ENCODE data around the gene ZNF592. TPM values are rescaled to one million over a fixed set of nuclear protein-coding genes. Genes with fewer than 3 reads are reported as not detected.
"Not testable (repeated sequence)": the region's sequence is repeated elsewhere in the genome, so short reads cannot be mapped to it uniquely, and the experiment has no call there.

The ZNF592 gene
- polyA plus RNA-seq, 1 donor from 2014 or later: 3.9 TPM

DNA sequence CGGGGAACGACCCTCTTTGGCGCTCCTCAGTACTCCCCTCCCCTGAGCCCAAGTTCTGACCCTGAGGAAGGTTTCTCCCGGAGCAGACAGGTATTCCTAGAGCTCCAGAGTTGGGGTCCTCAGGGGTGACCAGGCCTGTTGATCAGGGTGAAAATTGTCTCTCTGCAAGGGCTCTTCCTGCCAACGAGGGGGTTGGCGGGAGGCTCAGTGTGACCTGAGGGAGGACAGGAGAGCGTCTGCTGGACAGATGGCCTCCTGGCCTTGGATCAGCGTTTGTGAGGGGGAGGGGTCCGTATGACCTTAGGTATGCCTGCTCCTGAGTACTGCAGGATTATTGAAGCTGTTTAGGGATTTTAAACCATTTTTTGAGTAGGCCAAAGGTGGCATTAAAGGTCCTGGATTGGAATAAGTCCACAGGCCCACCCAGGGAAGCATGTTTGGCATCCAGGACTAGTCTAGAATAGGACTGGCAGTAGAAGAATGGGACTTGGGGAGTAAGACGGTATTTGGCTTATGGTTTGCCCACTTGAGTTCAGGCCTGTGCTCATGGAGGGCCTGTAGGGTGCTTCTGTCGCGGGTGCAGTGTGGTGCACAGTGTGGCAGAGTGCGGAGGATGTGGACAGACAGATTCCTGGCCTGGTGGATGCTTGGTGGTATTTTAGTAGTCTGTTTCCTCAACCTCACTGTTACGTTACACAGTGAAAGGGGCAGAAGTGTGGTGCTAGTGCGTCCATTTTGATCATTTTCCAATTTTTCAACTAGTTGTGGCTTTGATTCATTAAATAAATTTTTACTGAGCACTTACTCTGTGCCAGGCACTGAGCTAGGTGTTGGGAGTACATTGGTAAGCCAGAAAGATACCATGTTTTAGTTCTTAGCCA, 959 bp downstream of the ZNF592 start:
- Histone ChIP-seq H3K27me3 (ENCODE audit: insufficient read depth, low read depth, low read length) (no peaks in the 10 kb centered on the region), H3K79me2 (replicated peaks; ENCODE audit: insufficient read depth, low read length) (peaks cover 47% of the 10 kb centered on the region), H3K4me3 (ENCODE audit: low read length) (peak overlapping the region; percentile 86), H2AFZ (ENCODE audit: low read depth, low read length) (peak overlapping the region; percentile 30), H3K27ac (ENCODE audit: low read length) (peak overlapping the region; percentile 77), H3F3A (ENCODE audit: insufficient read depth, low read length, poor library complexity, severe bottlenecking) (no peaks in the 10 kb centered on the region), H3K36me3 (ENCODE audit: insufficient read depth, low read length) (no peaks in the 10 kb centered on the region), H3K4me2 (ENCODE audit: low read length) (peak overlapping the region; percentile 97), H4K20me1 (ENCODE audit: insufficient read depth) (no peaks in the 10 kb centered on the region), H3K9me3 (ENCODE audit: low read length) (no peaks in the 10 kb centered on the region), H3K9ac (ENCODE audit: low read length) (peak overlapping the region; percentile 86), H3K9me2 (ENCODE audit: insufficient read depth, low read length) (no peaks in the 10 kb centered on the region)
- no peak for TF ChIP-seq EZH2 (IDR thresholded peaks at IDR 0.05; ENCODE audit: borderline replicate concordance, insufficient read depth, low read length, poor library complexity, severe bottlenecking)
- TF ChIP-seq, protein P1, sequence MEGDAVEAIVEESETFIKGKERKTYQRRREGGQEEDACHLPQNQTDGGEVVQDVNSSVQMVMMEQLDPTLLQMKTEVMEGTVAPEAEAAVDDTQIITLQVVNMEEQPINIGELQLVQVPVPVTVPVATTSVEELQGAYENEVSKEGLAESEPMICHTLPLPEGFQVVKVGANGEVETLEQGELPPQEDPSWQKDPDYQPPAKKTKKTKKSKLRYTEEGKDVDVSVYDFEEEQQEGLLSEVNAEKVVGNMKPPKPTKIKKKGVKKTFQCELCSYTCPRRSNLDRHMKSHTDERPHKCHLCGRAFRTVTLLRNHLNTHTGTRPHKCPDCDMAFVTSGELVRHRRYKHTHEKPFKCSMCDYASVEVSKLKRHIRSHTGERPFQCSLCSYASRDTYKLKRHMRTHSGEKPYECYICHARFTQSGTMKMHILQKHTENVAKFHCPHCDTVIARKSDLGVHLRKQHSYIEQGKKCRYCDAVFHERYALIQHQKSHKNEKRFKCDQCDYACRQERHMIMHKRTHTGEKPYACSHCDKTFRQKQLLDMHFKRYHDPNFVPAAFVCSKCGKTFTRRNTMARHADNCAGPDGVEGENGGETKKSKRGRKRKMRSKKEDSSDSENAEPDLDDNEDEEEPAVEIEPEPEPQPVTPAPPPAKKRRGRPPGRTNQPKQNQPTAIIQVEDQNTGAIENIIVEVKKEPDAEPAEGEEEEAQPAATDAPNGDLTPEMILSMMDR (IDR thresholded peaks at IDR 0.05; ENCODE audit: poor library complexity, severe bottlenecking): no peak
- TF ChIP-seq MXI1 (conservative IDR thresholded peaks at IDR 0.05; ENCODE audit: poor library complexity, severe bottlenecking): no peak
- no peak for TF ChIP-seq TAF1 (IDR thresholded peaks at IDR 0.05; ENCODE audit: low read depth)
- no peak for TF ChIP-seq SMC3 (conservative IDR thresholded peaks at IDR 0.05; ENCODE audit: poor library complexity)
- no peak for TF ChIP-seq EP300 (conservative IDR thresholded peaks at IDR 0.05; ENCODE audit: poor library complexity, severe bottlenecking)
- TF ChIP-seq, protein P2, sequence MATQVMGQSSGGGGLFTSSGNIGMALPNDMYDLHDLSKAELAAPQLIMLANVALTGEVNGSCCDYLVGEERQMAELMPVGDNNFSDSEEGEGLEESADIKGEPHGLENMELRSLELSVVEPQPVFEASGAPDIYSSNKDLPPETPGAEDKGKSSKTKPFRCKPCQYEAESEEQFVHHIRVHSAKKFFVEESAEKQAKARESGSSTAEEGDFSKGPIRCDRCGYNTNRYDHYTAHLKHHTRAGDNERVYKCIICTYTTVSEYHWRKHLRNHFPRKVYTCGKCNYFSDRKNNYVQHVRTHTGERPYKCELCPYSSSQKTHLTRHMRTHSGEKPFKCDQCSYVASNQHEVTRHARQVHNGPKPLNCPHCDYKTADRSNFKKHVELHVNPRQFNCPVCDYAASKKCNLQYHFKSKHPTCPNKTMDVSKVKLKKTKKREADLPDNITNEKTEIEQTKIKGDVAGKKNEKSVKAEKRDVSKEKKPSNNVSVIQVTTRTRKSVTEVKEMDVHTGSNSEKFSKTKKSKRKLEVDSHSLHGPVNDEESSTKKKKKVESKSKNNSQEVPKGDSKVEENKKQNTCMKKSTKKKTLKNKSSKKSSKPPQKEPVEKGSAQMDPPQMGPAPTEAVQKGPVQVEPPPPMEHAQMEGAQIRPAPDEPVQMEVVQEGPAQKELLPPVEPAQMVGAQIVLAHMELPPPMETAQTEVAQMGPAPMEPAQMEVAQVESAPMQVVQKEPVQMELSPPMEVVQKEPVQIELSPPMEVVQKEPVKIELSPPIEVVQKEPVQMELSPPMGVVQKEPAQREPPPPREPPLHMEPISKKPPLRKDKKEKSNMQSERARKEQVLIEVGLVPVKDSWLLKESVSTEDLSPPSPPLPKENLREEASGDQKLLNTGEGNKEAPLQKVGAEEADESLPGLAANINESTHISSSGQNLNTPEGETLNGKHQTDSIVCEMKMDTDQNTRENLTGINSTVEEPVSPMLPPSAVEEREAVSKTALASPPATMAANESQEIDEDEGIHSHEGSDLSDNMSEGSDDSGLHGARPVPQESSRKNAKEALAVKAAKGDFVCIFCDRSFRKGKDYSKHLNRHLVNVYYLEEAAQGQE (IDR thresholded peaks at IDR 0.05; ENCODE audit: borderline replicate concordance): no peak

DNA sequence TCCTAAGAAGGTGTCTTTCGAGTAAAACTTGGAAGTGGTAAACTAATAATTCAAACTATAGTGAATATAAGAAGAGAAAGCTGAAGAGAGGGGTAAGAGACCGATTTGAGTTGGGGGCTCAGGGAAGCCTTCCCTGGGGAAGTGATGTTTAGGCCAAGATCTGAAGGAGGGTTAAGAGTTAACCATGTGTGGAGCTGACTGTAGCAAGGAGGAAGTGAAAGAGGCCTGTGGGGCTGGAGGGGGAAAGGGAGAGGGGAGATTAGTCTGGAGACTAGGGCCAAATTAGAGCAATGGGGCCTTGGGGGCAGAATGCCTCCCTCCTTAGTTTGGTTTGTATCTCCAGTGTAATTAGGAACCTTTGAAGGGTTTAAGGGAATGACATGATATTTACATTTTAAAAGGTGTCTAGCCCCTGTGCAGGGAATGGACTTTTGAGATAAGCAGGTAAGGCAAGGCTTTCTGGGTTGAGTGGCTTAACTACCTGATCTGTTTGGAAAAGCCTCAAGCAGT, 2.2 kb downstream of the ZNF592 start:
- H3K9me2 ChIP-seq (ENCODE audit: insufficient read depth, low read length): no peaks in the 10 kb centered on the region
- H3F3A ChIP-seq (ENCODE audit: insufficient read depth, low read length, poor library complexity, severe bottlenecking): no peaks in the 10 kb centered on the region
- H3K9ac ChIP-seq (ENCODE audit: low read length): no peak overlapping the region
- H3K79me2 ChIP-seq (replicated peaks; ENCODE audit: insufficient read depth, low read length): peaks cover 57% of the 10 kb centered on the region
- no peaks in the 10 kb centered on the region for H3K9me3 ChIP-seq (ENCODE audit: low read length)
- H3K27ac ChIP-seq (ENCODE audit: low read length): no peak overlapping the region
- H3K36me3 ChIP-seq (ENCODE audit: insufficient read depth, low read length): no peaks in the 10 kb centered on the region
- no peaks in the 10 kb centered on the region for H4K20me1 ChIP-seq (ENCODE audit: insufficient read depth)
- H3K4me2 ChIP-seq (ENCODE audit: low read length): no peak overlapping the region
- peak overlapping the region; percentile 86 for H3K4me3 ChIP-seq (ENCODE audit: low read length)
- no peak overlapping the region for H2AFZ ChIP-seq (ENCODE audit: low read depth, low read length)
- TF ChIP-seq, protein P1 (IDR thresholded peaks at IDR 0.05; ENCODE audit: poor library complexity, severe bottlenecking): no peak
- no peaks in the 10 kb centered on the region for H3K27me3 ChIP-seq (ENCODE audit: insufficient read depth, low read depth, low read length)

DNA sequence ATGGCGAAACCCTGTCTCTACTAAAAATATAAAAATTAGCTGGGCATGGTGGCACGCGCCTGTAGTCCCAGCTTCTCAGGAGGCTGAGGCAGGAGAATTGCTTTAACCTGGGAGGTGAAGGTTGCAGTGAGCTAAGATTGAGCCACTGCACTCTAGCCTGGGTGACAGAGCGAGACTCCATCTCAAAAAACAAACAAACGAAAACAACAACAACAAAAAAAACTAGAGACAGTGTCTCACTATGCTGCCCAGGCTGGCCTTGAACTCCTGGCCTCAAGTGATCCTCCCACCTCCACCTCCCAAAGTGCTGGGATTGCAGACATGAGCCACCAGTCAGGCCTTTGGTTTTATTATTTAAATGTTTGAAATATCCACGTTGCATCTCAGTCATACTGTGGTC, 3.3 kb downstream of the ZNF592 start:
- H2AFZ ChIP-seq (ENCODE audit: low read depth, low read length); H4K20me1 ChIP-seq (ENCODE audit: insufficient read depth); H3K27ac ChIP-seq (ENCODE audit: low read length); H3K36me3 ChIP-seq (ENCODE audit: insufficient read depth, low read length); H3F3A ChIP-seq (ENCODE audit: insufficient read depth, low read length, poor library complexity, severe bottlenecking); H3K9ac ChIP-seq (ENCODE audit: low read length); H3K4me3 ChIP-seq (ENCODE audit: low read length); H3K27me3 ChIP-seq (ENCODE audit: insufficient read depth, low read depth, low read length); H3K9me2 ChIP-seq (ENCODE audit: insufficient read depth, low read length); H3K4me2 ChIP-seq (ENCODE audit: low read length); H3K9me3 ChIP-seq (ENCODE audit: low read length): not testable (repeated sequence)
- peaks cover 68% of the 10 kb centered on the region for H3K79me2 ChIP-seq (replicated peaks; ENCODE audit: insufficient read depth, low read length)
